Embryonic facial prominence (tissue), 1 donor: ENCODE measurements around the gene CIB2.
"Not testable (repeated sequence)": the region's sequence is repeated elsewhere in the genome, so short reads cannot be mapped to it uniquely, and the experiment has no call there.

Experiments used
- DNase-seq: peaks from one replicate; pipeline ENCODE4 v3.0.0-alpha.2; 2016; ENCODE audit errors: extremely low spot score

The CIB2 gene

DNA sequence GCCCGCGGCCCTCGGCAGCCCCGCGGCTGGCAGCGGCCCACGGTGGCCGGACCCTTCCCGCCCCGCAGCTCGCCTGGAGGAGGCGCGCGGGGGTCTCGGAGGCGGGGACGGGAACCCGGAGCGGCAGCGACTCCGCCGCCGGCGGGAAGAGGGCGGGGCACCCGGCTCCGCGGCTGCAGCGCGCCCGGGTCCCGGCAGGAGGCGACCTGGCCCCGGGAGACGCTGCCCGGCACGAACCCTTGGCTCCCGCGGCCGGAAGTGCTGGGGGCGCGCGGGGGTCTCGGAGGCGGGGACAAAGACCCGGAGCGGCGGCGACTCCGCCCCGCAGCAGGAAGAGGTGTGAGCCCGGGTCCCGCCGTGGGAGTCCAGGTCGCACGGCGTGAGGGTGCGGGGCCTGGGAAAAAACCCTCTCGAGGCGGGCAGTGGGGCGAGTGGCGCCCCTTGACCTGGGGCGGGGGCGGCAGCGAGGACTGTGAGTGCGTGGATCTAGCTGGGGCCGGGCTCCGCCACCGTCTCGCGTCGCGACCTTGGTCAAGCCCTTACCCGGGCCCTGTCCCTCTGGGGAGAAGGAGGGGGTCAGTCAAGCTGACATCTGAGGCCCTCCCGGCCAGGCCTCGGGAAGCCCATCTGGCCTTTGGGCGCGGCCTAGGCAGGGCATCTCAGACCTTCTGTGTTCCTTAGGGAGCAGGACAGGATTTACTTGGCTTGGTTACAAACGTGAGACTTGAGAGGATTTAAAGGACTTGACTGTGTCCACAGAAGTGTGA is at the start of gene CIB2:
Gene CIB2, minus strand, starts transcription at position 151 of the 767 bp plus-strand sequence. CDS start 230 bp downstream, outside the sequence.
- DNase-seq: peak; percentile 62

DNA sequence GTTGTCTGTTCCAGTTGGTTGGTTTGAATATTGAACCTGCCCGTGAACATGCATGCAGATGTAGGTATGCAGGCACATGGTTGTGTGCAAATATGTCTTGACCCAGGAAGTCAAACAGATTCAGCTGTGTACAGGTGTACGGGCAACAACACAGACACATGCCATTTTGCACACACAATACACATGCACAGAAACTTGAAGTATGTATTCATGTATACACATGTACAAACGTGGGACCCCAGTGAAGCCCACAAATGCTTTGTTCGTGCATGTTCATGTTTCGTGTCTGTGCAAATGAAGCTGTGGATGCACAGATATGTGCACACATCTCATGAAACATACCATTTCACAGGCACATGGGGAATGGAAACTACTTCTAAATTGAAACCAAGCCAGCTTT is 48.7 kb upstream of the CIB2 start:
- DNase-seq: no peak

DNA sequence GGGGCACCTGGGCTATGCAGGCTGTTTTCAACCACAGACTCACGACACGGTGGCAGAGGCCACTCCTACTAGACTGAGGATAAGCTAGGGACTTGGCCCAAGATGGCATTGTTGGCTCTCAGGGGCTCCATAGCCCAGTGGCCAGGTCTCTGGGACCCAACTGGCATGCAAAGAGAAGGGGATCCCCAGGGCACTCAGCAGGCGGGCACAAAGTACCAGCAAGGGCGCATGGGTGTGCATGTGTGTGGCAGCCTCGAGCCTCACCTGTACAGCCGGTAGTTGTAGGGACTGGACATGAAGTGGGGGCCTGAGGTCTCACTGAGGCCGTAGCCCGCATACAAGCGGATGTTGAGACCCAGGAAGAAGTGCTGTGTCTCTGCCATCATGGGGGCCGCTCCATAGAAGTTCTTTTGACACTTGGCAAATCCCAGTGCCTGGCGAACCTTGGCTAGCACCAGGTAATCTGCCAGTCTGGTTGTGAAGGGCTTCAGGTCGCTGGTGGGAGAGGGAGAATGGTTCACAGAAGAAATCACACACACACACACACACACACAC is 48.1 kb upstream of the CIB2 start:
- no peak for DNase-seq

DNA sequence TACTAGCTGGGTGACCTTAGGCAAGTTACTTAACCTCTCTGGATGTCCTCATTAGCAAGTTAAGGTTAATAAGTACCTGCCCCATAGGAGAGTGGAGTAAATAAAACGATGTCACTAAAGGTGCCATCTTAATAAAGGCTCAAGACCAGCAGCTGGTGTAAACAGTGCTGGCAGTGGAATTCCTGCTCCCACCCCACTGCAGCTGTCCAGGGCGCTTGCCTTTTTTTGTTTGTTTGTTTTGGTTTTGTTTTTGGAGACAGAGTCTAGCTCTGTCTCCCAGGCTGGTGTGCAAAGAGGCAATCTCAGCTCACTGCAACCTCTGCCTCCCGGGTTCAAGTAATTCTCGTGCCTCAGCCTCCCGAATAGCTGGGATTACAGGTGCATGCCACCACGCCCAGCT is 46.8 kb upstream of the CIB2 start:
- no peak for DNase-seq

DNA sequence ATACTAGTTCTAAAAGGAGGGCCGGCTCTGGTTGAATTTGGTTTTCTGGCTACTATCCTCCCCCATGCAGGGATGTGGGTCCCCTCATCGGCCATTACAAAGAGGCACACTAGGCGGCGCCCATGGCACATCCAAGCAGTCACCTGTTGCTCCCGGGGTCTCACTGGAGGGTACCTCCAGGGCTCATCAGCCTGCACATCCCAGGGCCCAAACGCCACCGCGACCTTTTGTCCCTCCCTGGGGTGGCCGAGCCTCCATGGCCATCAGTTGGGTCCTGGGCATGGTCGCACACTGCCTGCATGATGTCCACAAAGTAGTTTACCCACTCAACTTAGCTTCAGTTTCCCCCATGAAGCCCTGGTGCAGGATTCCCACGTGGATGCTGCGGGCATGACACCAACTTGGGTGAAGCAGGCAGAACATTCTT is 46.2 kb upstream of the CIB2 start:
- DNase-seq: no peak

DNA sequence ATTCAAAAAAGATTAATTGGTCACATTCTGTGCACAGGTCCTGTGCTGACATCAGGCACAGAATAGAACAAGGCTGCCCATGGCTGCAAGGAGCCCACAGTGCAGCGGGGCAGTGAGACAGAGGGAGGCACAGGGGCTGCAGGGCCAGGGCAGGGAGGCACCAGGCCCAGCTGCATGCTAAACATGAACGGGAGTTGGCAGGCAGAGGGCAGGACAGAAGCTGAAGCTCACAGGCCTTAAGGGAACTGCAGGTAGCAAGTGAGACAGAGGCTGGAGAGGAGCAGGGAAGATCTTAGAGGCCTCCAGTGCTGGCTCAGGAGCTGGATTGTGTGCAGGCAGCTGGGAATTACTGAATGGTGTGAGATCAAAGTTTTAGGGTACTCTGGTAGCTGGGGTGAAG is 44.1 kb upstream of the CIB2 start:
- DNase-seq: no peak

DNA sequence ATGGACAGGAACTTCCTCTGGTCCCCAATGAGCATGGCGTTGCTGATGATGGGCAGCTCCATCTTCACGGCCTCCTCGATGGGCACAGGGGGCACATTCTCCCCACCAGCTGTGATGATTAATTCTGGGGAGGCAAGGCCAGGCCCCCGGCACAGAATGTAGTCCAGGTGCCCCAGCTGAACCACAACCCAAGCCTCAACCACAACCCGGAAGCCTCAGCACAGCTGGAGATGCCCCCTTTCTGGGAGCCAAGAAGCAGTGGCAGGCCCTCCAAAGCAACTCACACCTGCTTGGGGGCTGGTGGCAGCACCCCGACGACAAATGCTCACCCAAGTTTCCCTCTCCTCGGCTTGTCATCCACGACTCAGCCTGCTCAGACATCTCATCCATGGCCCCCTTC is 43.2 kb upstream of the CIB2 start:
- DNase-seq: no peak

DNA sequence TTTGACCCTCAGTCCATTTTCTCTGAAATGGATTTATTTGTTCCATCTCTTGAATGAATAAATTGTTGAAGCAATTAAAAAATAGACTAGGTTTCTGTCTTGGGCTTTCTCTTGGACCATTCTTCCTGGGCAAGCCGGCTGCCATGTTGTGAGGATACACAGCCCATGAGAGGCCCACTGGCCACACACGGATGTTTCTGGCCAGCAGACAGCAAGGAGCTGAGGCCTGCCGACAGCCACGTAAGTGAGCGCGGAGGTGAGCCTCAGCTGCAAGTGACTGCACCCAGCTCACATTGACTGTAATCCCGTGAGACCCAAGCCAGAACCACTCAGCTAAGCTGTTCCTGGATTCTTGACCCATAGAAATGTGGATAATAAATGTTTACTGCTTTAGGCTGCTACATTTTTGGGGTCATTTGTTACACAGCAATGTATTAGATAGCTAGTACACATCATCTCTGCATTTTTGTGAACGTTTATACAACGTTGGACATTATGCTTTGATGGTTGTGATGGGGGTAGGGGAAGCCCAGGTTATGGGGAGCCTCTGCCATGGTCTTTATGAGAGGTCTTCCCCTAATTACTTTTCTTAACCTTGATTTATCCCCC is 40.7 kb upstream of the CIB2 start:
- no peak for DNase-seq

DNA sequence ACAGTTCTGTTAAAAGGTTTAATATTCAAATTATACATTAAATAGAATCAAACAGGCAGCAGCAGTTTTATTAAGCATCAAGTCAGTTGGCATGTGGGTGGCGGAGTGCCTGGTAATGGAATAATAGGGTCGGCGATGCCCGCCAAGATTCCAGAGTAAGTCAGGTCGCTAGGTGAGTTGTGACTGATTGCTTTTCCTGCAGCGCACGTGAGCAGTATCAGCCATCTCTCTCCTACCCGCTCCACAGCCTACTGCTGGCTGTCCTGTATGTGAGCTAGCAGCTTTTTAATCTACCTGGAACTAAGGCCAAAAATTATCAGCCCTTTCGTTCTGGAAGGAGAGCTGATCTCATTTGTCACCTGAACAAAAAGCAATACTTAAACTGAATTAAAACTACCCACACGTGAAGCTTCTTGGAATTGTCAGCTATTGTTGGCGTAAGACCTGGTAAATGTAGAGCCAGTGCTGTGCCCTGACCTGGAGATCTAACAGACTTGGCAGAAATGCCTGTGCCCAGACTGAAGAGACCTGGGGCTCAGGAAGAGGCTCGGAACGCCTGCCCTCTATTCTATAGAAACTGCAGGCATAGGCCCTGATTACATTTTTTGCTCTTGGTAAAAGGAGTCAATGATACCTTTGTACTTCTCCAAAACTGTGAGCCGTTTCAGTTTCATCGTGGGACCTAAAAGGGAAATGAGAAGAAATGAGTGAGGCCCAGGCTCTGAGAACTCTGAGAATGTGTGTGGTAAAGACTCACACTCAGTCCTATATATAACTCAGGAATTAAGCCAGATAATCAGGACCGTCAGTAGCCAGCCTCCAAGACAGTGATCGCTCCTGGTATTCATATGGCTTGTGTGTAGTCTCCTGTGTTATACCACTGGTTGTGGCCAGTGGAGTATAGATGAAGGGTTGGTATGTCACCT is 39.9 kb upstream of the CIB2 start:
- no peak for DNase-seq

DNA sequence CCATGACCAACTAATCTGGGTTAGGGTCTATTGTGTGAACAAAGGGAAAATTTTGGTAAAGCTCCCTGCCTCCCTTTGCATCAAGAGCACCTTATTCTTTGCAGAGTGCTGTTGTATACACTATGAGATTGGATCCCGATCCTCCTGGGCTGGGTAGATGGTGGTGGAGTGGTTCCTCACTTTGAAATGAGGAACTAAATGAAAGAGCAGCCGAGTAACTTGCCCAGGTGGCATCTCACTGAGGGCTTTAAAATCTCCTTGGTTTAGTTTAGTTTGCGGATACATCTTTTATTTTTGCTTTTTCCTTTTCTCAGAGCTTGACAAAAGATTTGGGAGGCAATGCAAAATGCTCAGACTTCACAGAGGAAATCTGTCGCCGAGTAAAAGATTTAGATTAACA is 37.4 kb upstream of the CIB2 start:
- no peak for DNase-seq

DNA sequence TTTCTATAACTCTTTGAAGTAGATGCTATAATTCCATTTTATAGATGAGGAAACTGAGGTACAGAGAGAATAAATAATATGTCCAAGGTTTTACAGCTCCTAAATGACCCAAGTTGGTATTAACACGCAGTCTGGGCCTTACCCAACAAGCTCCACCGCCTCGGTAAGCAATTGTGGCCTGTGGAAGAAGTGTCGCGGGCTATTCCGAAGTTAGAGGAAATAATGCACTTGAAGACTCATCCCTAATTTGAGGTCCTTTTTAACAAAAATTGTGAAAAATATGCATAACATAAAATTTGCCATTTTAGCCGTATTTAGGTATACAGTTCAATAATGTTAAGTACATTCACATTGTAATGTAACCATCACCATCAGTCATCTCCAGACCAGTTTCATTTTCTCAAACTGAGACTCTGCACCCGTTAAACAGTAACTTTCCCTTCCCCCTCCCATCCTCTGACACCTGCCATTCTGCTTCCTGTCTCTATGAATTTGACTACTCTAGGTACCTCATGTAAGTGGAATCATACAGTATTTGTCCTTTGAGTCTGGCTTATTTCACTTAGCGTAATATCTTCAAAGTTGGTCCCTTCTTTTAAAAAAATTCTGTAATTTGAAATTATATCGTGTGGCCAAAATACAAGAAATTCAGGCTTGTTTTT is 36.1 kb upstream of the CIB2 start:
- DNase-seq: no peak

DNA sequence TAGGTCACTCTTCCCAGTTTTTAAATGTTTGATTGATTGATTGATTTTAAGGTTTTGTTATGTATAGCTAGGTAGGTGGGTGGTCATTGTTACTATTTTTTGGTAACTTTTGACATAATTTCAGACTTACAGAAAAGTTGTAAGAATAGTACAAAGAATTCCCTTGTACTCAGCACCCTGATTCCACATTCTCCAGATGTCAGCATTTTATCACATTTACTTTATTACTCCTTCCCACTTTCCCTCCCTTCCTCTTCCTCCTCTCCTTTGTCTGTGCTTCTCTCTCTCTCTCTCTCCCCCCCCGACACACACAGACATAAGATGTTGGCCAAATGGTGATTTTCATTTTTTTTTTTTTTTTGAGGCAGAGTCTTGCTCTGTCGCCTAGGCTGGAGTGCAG is 32.8 kb upstream of the CIB2 start:
- DNase-seq: no peak

DNA sequence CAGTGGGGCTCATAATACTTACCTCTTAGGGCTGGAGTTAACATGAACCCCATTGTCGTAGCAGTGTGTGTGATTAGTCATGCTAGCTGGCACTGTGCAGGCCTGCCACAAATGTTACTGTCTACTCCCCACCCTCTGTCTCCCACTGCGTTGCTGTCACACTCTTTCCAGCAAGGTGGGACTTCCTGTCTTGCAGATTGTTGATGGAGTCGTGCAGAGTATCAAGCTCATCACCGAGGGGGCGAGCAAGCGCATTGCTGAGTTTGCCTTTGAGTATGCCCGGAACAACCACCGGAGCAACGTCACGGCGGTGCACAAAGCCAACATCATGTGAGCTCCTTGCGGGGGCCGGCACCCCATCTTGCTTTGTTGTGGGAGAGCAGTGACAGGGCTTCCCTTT is 30.8 kb upstream of the CIB2 start:
- DNase-seq: no peak

DNA sequence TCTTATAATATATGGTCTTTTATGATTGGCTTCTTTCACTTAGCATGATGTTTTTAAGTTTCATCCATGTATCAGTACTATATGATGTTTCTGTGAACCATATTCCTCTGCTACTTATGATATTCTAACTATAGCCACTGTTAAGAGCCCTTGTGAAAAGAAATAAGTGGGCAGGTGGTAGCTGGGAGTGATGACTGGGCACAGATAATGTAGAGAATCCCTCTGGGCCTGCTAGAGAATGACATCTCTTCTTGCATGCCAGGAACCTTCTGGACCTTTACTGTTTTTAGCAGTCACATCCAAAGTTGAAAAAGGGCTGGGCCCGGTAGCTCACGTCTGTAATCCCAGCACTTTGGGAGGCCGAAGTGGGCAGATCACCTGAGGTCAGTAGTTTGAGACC is 28.1 kb upstream of the CIB2 start:
- DNase-seq: no peak

DNA sequence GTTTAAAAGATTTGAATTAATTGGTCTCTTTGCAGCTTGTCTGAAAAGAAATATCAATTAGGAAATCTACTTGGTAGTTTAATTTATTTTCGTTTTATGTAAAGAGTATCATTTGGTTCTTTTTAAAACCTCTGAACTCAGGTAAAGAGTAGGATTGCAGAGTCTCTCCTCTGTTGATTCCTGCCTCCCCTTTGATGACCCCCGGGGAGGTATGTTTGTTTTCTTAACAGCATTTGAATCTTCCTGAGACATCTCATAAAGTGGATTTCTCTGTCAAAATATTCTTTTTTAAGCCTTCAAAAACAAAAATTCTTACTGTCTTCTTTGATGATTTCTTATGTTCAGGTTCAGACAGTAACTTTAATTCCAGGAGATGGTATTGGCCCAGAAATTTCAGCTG is 26.0 kb upstream of the CIB2 start:
- DNase-seq: no peak

DNA sequence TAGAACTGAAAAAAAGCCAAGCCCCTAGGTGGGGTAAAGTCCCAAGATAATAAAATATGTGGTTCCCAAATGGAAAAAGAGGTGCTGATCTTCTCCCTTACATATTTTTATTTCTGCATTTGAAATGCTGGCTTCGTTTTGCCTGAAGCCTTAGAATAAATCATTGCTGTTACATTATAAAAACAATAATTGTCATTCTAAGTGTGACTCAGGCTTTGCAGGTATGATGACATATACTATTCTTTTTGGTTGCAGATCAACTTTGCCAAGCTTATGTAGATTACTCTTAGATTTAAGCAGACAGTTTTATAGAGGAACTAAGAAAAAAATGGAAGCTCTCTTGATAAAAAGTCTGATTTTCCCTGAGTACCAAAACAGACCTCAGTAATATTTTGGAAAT is 25.4 kb upstream of the CIB2 start:
- DNase-seq: no peak

DNA sequence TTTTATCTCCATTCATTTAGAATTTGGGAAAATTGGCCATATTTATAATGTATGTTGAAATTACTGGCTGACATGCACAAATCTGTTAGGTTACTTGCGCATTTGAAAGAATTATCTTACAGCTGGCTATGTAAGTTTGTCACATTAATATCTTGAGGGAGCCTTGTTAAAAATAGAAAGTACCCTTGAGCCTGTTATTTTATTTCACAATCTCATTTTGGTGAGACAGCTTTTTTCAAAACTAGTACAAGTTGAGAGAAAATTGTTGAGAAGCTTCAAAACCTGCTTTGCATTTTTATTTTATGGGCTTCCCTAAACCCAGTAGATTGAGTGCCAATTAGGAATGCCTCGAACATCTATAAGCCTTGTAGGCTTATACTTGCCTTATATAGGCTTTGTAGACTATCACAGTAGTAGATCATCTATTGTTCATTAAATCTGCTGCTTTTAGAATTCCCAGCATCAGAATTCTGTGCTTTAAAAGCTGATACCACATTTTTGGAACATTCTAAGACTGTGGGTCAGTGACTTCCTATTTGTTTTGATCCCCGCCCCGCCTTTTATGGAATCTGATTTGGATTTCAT is 24.2 kb upstream of the CIB2 start:
- DNase-seq: no peak

DNA sequence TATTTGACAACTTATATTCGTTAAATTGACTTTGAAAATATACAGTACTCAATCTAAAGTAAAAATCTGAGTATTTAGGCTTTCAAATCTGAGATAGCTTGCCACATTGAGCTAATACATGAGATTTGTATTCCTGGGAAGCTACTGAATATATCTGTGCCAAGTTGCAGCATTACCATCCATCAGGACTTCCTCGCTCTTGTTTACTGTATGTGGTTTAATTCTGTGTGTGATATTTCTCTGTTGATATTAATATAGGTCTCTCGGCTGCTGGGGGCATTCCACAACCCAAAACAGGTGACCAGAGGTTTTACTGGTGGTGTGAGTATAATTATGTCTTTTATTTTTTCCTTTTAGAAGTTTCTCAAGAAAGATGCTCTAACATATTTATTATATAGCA is 23.7 kb upstream of the CIB2 start:
- no peak for DNase-seq

DNA sequence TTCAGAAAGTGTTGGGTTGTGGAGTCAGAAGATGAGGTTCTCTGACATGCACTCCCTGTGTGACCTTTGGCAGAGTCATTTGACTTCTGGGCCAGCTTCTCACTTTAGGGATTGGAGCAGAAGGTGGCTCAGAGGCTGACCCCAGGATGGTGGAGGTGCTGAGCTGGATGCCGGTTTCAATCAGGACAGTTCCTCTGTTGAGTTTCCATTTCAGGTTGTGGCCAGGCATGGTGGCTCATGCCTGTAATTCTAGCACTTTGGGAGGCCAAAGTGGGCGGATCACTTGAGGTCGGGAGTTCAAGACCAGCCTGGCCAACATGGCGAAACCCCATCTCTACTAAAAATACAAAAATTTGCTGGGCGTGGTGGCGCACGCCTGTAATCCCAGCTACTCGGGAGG is 19.8 kb upstream of the CIB2 start:
- DNase-seq: not testable (repeated sequence)

DNA sequence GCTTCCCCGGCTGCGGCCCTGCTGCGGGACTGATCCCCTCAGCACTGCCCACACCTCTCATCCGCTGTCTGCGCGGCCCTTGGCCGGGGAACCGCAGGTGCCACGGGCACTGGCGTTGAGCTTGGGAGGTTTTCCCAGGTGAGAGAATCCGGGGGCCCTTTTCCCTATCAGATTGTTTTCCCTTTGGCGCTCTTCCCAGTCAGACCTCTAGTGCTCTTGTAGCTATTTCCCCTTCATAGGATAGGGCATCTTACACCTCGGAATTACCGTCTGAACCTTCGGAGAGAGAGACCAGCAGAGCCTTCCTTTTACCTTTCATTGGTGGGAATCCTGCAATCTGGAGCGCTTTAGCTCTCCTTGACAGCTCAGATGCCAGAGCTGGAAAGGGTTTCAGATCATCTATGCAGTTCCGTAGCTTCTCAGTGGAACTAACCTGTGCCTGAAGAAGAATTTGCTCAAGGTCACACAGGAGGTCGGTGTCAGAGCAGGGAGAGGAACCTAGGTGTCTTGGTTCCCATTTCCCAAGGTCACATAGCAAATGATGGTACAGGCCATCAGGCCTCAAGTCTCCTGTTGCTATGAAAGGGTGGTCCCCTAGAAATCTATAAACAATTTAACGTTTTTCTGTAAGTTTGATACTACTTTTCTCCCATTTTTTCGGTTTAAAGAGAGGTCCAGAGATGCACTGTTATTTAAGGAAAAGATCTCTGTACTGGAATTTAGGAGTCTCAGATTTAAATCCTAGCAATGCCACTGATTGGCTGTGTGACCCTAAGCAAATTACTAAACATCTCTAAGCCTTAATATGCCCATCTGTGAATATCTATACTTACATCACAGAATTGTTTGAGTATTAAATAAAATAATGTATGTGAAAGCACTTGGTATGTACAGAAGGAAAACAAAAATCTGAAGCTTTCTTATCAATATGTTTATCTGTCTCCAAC is 18.8 kb upstream of the CIB2 start:
- no peak for DNase-seq
